AG09319 (cell line): ENCODE measurements around the gene SHISA6.

ENCODE experiments used
- DNase-seq: peaks from one replicate; pipeline ENCODE4 v3.0.0-alpha.2; 2010; ENCODE audit warnings: low read depth; ENCODE audit errors: extremely low read depth
- CTCF ChIP-seq: IDR thresholded peaks from 2 replicates; pipeline ENCODE4 v1.5.1; 2011; ENCODE audit warnings: low read depth, mild to moderate bottlenecking, inconsistent platforms, low read length, moderate library complexity

Gene SHISA6

DNA sequence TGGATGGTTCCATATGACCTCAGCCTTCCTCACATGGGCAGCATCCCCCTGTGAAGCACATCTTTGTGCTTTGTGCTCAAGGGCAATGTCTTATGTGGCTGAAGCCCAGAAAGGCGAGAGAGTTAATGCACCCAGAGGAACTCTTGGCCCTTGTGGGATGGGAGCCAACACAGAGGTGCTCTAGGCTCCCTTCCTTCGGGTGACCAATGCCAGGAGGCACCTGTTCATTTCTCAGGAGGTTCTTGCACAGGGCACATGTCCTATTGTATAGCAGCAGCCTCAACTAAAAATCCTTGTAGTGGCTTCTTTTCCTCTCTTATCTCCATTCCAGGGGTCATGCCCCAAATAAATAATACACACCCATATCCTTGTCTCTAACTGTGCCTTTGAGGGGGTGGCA, 273.6 kb downstream of the SHISA6 start:
- no peak for DNase-seq
- no peak for TF ChIP-seq CTCF

- TF ChIP-seq CTCF = no peak
- no peak for DNase-seq
These were observed 274.1 kb downstream of the SHISA6 start for GRCh38 chr17:11514981-11515680.

GRCh38 chr17:11515901-11516300, 274.9 kb downstream of the SHISA6 start:
- no peak for TF ChIP-seq CTCF
- no peak for DNase-seq

DNA sequence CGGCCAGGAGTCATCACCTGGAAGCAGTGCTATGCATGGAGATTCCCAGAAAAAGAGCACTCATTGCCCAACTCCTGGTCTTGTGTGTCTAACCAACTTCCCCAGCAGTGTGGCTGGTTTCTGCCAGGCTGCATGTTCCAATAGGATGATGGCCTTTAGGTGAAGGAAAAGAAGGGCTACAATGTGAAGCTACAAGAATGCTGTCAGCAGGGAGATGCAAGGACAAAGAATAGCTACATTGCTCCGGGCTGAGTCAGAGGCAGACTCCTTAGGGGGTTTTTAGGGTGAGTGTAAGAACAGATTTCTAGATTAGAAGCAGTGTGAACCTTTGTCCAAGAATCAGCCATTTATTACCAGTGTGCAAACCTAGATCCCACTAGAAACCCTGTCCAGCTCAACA, 294.2 kb downstream of the SHISA6 start:
- DNase-seq = no peak
- no peak for TF ChIP-seq CTCF

DNA sequence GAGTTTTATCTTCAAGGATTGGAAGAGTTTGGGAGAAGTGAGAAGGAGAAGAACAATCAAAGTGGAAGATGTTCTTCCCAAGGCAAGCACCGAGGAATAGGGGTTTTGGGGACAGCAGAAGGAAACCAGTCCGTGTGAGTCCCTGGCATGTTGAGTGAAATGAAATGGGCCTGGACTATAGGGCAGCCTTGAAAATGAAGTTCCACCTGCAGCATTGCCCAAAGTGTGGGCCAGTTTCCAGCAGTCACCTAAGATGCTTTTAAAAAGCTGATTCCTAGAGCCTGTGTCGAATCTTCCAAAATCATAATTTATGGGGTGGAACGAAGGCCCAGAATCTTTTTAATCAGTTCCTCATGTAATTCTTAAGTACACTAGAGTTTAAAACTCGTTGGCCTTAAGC, 297.4 kb downstream of the SHISA6 start:
- TF ChIP-seq CTCF = no peak
- no peak for DNase-seq

GRCh38 chr17:11539637-11540036, 298.6 kb downstream of the SHISA6 start:
- DNase-seq = no peak
- no peak for TF ChIP-seq CTCF

DNA sequence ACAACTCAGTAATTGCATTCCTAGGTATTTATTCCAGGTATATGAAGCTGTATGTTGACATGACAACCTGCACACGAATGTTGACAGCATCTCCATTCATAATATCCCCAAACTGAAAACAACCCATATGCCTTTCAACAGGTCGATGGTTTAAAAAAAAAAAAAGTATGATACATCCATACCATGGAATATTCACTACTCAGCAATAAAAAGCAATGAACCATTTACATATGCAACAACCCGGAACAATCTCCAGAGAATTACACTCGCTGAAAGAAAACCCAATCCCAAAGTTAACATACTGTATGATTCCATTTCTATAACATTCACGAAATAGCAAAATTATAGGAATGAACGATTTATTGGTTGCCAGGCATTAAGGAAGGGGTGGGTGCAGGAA, 304.0 kb downstream of the SHISA6 start:
- DNase-seq = no peak
- TF ChIP-seq CTCF = no peak
